Femur (tissue), 1 donor: ENCODE data around the gene KCNJ12.
A peak's percentile ranks its signal among the peaks of the same experiment; 100 is the strongest.

Experiments
- DNase-seq: peaks from one replicate; pipeline ENCODE4 v3.0.0-alpha.2; 2017

The KCNJ12 gene

DNA sequence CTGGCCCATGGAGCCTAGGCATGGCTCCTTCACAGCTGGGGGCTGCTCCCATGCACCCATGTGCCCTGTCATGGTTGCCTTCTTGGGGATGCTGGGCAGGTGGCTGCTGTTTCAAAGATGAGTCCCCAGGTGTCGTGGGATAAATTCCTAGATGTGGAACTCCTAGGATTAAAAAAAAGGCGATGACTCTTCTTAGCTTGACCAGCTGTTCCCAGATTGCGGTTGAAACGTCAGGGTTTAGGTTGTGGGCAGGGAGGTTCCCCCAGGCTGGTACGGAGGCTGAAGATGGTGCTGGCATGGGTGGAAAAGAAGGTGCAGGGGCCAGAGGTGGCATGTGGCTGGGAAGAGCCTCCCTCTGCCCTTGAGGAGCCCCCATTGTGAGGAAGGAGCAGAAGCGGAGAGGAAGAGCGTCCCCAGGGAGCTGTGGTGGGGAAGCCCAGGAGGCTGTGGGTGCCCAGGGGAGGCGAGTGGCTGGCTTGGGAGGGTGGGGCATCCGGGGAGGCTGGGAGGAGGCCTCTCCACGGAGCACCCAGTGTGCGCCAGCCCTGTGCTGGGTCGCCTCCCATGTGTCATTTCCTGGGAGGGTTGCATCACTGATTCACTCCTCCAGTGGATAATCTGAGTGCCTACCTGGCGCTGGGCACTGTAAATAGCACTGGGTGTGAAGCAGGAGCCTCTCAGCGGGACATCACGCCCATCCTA is 7.5 kb upstream of the KCNJ12 start:
- DNase-seq: no peak

- DNase-seq: no peak
Observed at GRCh38 chr17:21369395-21369794, 6.8 kb upstream of the KCNJ12 start.

DNA sequence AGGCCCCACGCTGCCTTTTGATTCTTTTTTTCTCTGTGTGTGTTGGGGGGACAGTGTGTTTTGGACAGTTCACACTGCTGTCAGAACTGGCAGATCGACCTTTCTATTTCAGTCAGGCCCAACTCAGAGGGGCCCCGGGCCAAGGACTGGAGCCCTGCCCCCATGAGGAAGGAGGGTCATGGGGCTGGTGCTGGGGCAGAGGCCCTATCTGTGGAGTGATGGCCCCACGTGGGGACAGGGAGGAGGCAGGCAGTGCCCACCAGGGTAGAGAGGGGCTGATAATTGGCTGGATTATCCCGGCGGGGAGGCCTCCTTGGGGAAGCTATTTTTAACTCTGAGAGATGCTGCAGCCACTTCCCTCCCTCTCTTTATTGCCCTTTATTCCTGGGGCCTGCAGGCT is 5.7 kb upstream of the KCNJ12 start:
- DNase-seq: peak; percentile 61

DNA sequence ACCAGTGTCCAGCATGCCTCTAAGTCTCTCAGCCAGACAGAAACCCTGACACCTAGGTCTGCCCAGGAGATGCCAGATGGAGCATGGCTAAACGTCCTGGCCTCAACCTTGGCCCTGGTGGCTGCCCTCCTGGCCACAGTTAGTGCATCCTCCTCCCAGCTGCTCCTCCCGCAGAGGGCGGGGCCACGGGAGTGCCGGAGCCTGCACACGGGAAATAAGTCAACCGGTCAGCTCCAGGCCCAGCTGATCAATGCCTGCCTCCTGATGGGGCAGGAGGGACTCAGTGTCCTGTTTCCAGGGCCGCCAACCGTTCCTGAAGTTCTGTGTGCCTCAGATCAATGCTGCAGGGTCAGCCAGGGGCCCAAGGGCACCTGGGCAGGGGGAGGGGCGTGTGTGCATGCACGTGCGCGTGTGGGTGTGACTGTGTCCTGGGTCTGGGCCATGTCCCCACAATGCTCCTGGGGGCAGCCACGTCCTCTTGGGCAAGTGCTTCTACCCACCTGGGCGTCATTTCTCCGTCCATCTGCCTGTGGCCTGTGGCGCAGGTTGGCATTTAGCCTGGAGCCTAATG is 4.6 kb upstream of the KCNJ12 start:
- DNase-seq: no peak

DNA sequence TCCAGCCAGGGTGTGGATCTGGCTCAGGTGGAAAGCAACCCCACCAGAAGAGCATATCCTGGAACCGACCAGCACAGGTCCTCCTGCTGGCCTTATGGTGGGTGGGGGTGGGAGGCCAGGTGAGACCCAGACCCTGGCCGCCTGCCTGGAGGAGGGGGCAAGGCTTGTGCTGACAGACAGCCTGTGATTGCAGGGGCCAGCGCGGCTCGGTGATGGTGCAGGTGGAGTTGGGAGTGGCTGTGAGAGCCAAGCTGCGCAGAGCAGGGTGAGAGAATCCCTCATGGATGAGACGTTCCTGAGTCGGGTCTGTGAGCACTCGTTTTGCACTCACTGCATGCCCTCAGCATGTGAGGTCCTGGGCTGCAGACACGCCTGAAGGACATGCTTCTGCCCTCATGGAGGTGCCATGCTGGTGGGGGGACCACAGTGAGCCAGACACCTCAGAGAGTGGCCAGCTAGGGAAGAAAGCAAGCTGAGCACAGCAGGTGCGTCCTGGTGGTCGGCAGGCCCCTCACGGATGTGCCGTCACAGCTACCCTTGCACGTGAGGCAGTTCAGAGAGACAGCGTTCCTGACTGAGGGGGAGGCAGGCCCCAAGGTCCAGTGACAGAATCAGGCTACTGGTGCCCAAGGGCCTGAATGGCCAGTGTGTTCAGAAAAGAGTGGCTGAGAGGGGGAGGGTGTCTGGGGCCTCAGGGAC is 3.8 kb upstream of the KCNJ12 start:
- DNase-seq: no peak

DNA sequence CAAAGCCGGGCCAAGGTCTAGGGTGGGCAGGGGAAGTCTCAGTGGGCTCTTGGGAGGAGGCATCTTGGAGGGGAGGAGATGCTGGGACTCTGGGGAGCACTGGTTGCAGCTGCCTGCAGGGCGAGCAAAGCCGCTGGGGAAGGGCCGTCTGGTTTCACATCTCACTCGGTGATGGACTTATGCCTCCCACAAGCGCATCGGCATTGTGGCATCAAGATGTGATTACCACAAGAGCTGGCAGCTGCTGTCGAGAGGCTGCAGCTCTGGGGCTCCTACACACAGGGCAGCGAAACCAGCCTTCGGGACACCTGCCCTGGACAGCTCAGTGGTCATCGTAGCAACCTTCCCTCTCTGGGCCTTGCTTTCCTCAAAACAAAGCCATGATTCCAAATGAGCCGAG is 3.1 kb upstream of the KCNJ12 start:
- DNase-seq: no peak

DNA sequence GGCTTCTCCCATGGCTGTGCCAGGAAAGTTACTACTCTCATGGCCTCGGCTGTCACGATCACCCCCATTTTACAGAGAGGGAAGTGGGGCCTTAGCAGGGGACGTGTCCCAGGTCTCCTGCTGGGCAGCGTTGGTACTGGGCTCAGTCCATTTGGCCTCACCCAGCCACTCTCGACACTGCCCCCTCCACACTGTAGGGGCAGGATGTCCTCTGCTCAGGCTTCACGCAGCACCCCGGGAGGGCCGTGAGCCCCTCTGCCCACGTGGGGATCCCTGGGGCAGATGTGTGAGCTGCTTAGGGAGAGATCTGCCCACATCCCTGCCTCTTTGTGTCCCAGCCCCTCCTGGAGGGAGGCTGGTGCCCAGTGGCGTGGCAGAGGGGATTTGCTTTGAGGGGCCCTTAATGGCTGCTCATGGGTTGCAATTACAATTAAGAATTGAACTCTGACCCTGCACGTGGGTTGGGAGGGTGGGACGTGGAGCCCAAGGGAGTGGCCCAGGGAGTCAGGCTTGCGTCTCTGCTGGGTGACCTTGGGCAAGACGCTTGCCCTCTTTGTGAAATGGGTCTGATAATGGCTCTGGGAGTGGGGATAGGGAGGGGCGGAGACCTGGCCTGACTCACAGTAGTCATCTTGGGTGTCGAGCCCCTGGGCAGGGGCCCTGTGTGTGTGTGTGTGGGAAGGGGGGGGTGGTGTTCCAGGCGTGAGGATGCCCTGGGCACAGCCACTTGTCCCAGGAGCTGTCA is 2.3 kb upstream of the KCNJ12 start:
- no peak for DNase-seq

GRCh38 chr17:21374441-21375161 is 1.6 kb upstream of the KCNJ12 start:
- DNase-seq: no peak

- DNase-seq: no peak
Observed at GRCh38 chr17:21375162-21375560, 996 bp upstream of the KCNJ12 start.

DNA sequence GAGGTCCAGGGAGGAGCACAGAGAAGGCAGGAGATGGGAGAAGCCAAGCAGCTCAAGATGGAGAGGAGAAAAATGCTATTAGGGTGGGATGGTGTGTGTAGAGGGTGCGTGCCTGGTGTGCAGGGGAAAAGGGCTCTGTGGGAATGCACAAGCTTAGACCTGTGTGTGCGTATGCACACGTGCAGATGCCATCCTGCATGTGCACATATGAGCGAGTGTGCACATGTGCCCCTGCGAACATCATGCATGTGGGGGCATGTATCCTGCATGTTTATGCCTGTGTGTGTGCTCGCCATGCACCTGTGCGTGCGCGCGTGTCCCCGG is 438 bp upstream of the KCNJ12 start:
- no peak for DNase-seq

- peak; percentile 46 for DNase-seq
Observed at GRCh38 chr17:21376759-21377690, 868 bp downstream of the KCNJ12 start.

DNA sequence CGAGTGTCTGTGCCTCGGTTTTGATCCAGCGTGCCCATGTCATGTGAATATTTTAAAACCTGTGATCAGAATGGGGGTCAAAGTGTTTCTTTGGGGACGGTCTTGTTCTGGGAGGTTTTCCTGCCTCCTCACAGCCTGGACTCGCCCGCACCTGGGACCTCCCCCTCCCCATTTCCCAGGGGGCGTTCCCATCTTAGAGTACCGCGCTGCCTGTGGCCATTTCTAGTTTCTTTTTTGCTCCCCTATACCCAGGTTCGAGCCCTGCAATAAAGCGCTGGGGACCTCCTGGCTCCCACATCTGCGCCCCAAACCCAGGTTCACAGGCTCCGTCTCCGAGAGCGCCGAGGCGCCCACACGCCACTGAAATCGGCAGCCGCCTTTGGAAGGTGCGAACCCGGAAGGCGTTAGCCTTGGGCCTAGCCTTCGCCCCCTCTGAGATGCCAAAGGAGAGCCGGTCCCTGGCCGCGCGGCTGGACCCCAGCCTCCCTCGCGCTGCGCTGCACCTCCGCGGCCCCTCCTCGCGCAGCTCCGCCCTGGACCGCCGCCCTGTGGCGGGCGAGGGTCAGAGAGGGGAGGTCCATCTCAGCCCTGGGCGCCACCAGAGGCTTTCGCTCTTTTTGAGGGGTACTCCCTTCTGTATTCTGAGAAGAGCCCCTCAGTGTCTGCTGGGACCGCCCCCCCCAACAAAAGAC is 1.7 kb downstream of the KCNJ12 start:
- no peak for DNase-seq

GRCh38 chr17:21378553-21378952 is 2.4 kb downstream of the KCNJ12 start:
- no peak for DNase-seq

DNA sequence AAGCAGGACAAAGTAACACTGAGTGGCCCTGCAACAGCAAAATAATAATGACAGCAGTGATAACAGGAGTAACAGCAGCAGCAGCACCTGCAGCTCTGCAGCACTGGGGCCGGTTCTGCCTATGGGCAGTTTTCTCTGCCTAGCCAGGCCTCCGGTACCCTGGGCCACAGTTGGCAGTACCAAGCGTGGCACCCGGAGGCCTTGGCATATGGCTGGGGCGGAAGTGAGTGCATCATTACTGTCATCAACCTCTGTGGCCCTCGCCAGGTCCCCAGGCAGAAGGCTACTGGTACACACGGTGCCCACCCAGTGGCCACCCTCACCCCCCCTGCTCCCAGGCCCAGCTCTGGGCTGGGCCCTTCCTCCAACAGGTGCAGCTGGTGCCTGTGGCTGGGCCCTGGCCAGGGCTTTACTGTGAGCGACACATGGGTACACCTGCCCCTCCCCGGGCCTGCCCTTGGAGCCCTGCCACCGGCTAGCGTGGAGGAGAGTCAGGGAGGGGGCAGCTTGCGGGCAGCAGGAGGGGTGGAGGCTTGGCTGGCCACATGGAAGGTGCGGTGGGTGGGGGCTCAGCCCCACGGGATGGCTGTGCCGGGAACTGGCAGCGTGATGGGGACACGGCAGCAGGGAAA is 3.0 kb downstream of the KCNJ12 start:
- peak; percentile 74 for DNase-seq

GRCh38 chr17:21380659-21381058 is 4.5 kb downstream of the KCNJ12 start:
- no peak for DNase-seq

DNA sequence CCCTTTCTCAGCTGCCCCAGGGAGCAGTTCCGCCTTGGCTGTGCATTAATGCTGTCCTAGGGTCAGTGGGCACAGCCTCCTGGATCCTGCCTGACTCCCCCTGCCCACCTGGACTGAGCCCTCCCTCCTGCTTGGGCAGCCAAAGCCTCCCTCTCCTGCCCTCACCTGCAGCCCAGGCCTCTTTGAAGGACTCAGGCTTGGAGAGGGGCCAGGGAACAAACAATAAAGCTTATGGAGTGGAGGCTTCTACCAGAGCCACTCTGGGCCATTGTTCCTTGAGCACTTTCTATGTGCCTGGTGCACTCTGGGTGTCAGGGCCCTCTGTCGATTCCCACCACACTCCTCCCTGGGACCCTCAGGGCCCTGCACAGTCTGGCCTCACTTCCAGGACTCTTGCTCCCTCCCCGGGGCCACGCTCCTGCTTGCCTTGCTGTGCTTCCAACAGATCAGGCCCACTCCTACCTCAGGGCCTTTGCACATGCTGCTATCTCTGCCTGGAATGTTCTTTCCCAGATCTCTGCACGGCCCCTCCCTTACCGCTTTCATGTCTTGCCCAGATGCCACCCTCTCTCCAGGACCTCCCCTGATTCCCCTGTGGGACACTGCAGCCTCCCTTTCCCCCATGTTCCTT is 5.0 kb downstream of the KCNJ12 start:
- no peak for DNase-seq

DNA sequence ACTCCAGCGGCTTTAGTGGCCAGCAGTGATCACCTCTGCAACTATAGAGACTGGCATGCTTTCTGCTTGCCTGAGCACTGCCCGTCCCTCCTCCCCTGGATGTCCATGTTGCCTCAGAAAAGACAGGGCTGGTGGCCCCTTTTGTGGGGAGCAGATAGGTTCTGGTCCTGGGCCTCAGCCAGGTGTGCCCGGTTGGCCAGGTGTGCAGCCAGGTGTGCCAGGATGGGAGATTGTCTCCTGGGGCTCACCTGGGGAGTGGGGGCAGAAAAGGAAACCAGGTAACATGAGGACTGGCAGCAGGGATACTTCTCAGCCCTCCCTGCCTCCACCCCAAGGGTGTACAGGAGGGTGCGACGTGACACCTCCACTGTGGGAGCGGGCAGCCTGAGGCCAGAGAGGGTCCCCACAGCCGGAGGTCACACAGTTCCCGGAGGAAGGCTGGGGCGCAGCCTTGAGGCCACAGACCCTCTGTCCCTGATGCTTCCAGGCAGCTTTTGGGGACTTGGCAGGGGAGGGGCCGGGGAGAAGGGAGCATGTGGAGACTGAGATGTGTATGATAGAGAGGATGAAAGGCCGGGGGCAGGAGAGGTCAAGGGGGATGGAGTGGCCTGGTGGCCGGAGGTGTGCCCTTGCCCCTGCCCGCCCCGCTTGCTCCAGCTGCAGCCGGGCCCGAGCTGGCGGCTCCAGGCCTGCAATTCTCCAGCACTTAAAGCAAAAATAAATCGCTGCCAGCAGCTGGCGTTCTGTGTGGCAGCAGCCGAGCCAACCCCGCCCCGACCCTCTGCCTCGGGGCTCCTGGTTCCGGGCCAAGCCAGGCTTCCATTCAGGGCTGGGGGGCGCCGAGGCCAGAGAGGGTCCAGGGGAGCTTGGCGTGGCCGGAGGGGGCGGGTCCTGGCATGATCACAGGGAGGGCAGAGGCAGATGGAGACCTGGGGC is 6.7 kb downstream of the KCNJ12 start:
- DNase-seq: no peak

DNA sequence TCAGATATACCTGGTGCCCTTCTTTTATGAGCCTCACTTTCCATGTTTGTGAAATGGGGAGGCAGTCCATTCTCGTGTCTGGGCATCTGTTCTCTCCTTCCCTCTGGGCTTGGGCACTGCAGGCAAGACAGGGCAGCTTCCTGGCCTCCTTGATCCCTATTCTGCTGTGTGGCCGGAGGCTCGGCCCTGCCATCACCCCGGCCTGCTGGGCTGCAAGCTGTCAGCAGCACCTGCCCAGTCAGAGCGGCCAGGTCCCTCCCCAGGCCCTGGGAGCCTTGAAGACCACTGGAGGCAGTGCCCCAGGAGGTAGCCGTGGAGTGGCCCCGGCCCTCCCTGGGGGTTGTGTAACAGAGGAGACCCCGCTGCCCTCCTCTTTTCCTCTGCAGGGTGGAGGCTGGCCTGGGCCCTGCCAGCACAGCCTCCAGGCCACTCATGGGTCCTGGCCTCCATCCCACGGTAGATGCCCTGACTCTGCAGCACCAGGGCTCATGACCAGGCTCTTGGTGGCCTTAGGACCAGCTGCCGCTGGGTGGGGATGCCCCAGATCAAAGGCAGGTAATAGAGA is 9.2 kb downstream of the KCNJ12 start:
- no peak for DNase-seq

GRCh38 chr17:21387616-21388015 is 11.5 kb downstream of the KCNJ12 start:
- no peak for DNase-seq
